A549 (cell line): Measurements from ENCODE around the gene GLO1. TPM values are rescaled to one million over a fixed set of nuclear protein-coding genes. Genes with fewer than 3 reads are reported as not detected.

Experiments used
- ATAC-seq, 2 experiments: fragments of 200-7000 bp in 1 of 2; fragments of >200 bp in 1 of 2; cut with Nextera tagmentation in 1 of 2; cut with Tn5 transposase in 1 of 2; 3 replicates each; pipeline versions ENCODE4 v1.8.0 to v1.9.1; 2018 to 2020; ENCODE audit warnings: mild to moderate bottlenecking in 1 of 2, moderate library complexity in 1 of 2
- CTCF ChIA-PET: fragments of 300-600 bp; sonication (Branson Sonifier 250); formaldehyde crosslinking; extraction: SDS; loops from one replicate; lab custom pipeline; 2021; ENCODE audit warnings: antibody characterized with exemption, inconsistent platforms; lab: Yijun Ruan, JAX
- POLR2A ChIA-PET: fragments of 350-600 bp; formaldehyde crosslinking; extraction: SDS; loops from one replicate; lab custom pipeline; 2021; ENCODE audit warnings: antibody characterized with exemption, inconsistent platforms; lab: Yijun Ruan, JAX
- DNase-seq, 2 experiments: peaks; one replicate each; pipeline versions ENCODE4 v3.0.0 to v3.0.0-alpha.2; 2011 to 2016; ENCODE audit warnings: low read depth in 1 of 2, low spot score in 1 of 2
- FAIRE-seq: peaks from 2 replicates; lab custom pipeline; 2011; peaks lifted over from hg19 to GRCh38; lab: Jason Lieb, UNC
- H3K27ac ChIP-seq, 2 experiments: fragments of >200 bp; sonication (Bioruptor Twin); formaldehyde crosslinking; 3 replicates each; pipeline ENCODE4 v1.5.1; 2016 to 2017
- H3K4me1 ChIP-seq: fragments of >200 bp; sonication (Bioruptor Twin); formaldehyde crosslinking; 3 replicates; pipeline ENCODE4 v1.6.1; 2016
- H3K4me2 ChIP-seq: fragments of >200 bp; sonication (Bioruptor Twin); formaldehyde crosslinking; 3 replicates; pipeline ENCODE4 v1.6.1; 2016
- H3K4me3 ChIP-seq: fragments of >200 bp; sonication (Bioruptor Twin); formaldehyde crosslinking; 3 replicates; pipeline ENCODE4 v1.5.1; 2016
- H3K9me3 ChIP-seq: fragments of >200 bp; sonication (Bioruptor Twin); formaldehyde crosslinking; 3 replicates; pipeline ENCODE4 v1.6.1; 2016
- BHLHE40 ChIP-seq: IDR thresholded peaks from 2 replicates; pipeline ENCODE4 v1.6.1; 2012; ENCODE audit warnings: low read depth, low read length, inconsistent platforms
- CEBPB ChIP-seq, 2 experiments: fragments of >200 bp in 1 of 2; sonication (Bioruptor Twin) in 1 of 2; formaldehyde crosslinking in 1 of 2; IDR thresholded peaks; 2 replicates each; pipeline ENCODE4 v1.6.1; 2012 to 2016
- CTCF ChIP-seq: fragments of >200 bp; sonication (Bioruptor Twin); formaldehyde crosslinking; IDR thresholded peaks from 3 replicates; pipeline ENCODE4 v1.5.1; 2016
- EHF ChIP-seq: fragments of 250-450 bp; sonication (Bioruptor Pico); IDR thresholded peaks from 2 replicates; pipeline ENCODE4 v1.5.0; 2020; ENCODE audit warnings: mild to moderate bottlenecking
- EHMT2 ChIP-seq: fragments of 200-600 bp; sonication (generic); IDR thresholded peaks from 2 replicates; pipeline ENCODE4 v1.6.1; 2016; ENCODE audit warnings: antibody characterized with exemption, low read depth, mild to moderate bottlenecking, moderate library complexity
- EP300 ChIP-seq, 2 experiments: fragments of >200 bp; sonication (Bioruptor Twin); formaldehyde crosslinking; IDR thresholded peaks; 2 replicates in 1 of 2; 3 replicates in 1 of 2; pipeline ENCODE4 v1.6.1; 2016 to 2017
- FOSL2 ChIP-seq, 2 experiments: fragments of 450-650 bp in 1 of 2; fragments of >200 bp in 1 of 2; sonication (Bioruptor Twin) in 1 of 2; formaldehyde crosslinking; IDR thresholded peaks; 2 replicates each; pipeline versions ENCODE4 v1.5.0 to v1.6.1; 2016 to 2020; ENCODE audit warnings: mild to moderate bottlenecking in 1 of 2, moderate library complexity in 1 of 2
- GATA3 ChIP-seq: IDR thresholded peaks from 2 replicates; pipeline ENCODE4 v1.6.1; 2012; ENCODE audit warnings: borderline replicate concordance
- HEYL ChIP-seq: fragments of 250-450 bp; sonication (Bioruptor Pico); IDR thresholded peaks from 2 replicates; pipeline ENCODE4 v1.8.0; 2021; ENCODE audit warnings: mild to moderate bottlenecking, moderate library complexity
- HOXB13 ChIP-seq: fragments of 250-450 bp; sonication (Bioruptor Pico); IDR thresholded peaks from 2 replicates; pipeline ENCODE4 v1.5.0; 2020; ENCODE audit warnings: low read depth, mild to moderate bottlenecking, moderate library complexity
- HOXB5 ChIP-seq: fragments of 250-450 bp; sonication (Bioruptor Pico); IDR thresholded peaks from 2 replicates; pipeline ENCODE4 v1.5.0; 2020; ENCODE audit warnings: mild to moderate bottlenecking, moderate library complexity
- JUN ChIP-seq, 2 experiments: fragments of >200 bp; sonication (Bioruptor Twin); formaldehyde crosslinking; IDR thresholded peaks; 2 replicates in 1 of 2; 3 replicates in 1 of 2; pipeline ENCODE4 v1.6.1; 2016 to 2017
- JUNB ChIP-seq: fragments of >200 bp; sonication (Bioruptor Twin); formaldehyde crosslinking; IDR thresholded peaks from 2 replicates; pipeline ENCODE4 v1.6.1; 2016
- KDM5A ChIP-seq: fragments of 200-600 bp; sonication (generic); IDR thresholded peaks from 2 replicates; pipeline ENCODE4 v1.6.1; 2016; ENCODE audit warnings: antibody characterized with exemption, mild to moderate bottlenecking
- MAZ ChIP-seq: fragments of 150-350 bp; IDR thresholded peaks from 2 replicates; pipeline ENCODE4 v1.6.1; 2014; ENCODE audit warnings: antibody characterized with exemption, low read depth, low read length, borderline replicate concordance
- PHF8 ChIP-seq: fragments of 200-600 bp; sonication (generic); IDR thresholded peaks from 2 replicates; pipeline ENCODE4 v1.6.1; 2016; ENCODE audit warnings: low read depth, mild to moderate bottlenecking, antibody characterized with exemption, moderate library complexity, borderline replicate concordance
- POLR2AphosphoS2 ChIP-seq: conservative IDR thresholded peaks from 2 replicates; pipeline ENCODE4 v1.6.1; 2012; ENCODE audit warnings: low read length, improper control_type of control experiment, inconsistent platforms
- RFX5 ChIP-seq: fragments of 450-650 bp; IDR thresholded peaks from 2 replicates; pipeline ENCODE4 v1.7.1; 2014; ENCODE audit warnings: antibody characterized with exemption, mild to moderate bottlenecking, moderate library complexity
- RNF2 ChIP-seq: fragments of 200-600 bp; sonication (generic); IDR thresholded peaks from 2 replicates; pipeline ENCODE4 v1.6.1; 2016; ENCODE audit warnings: low read depth, mild to moderate bottlenecking, antibody characterized with exemption, moderate library complexity, borderline replicate concordance
- SREBF2 ChIP-seq: fragments of 450-650 bp; IDR thresholded peaks from 2 replicates; pipeline ENCODE4 v1.6.1; 2014; ENCODE audit warnings: mild to moderate bottlenecking, moderate library complexity
- TFCP2L1 ChIP-seq: fragments of 250-450 bp; sonication (Bioruptor Pico); IDR thresholded peaks from 2 replicates; pipeline ENCODE4 v1.5.0; 2021; ENCODE audit warnings: mild to moderate bottlenecking
- TP53 ChIP-seq: fragments of 250-450 bp; sonication (Bioruptor Pico); IDR thresholded peaks from 2 replicates; pipeline ENCODE4 v1.5.0; 2021; ENCODE audit warnings: mild to moderate bottlenecking, moderate library complexity
- ZC3H11A ChIP-seq: fragments of 450-650 bp; IDR thresholded peaks from 2 replicates; pipeline ENCODE4 v1.6.1; 2014; ENCODE audit warnings: antibody characterized with exemption, mild to moderate bottlenecking
- ZFP36 ChIP-seq: fragments of 450-650 bp; IDR thresholded peaks from 2 replicates; pipeline ENCODE4 v1.6.1; 2014; ENCODE audit warnings: borderline replicate concordance; ENCODE audit not compliant: partially characterized antibody
- WGBS: methylation state at CpG from one replicate; pipeline ENCODE4 v1.1.6; 2017; ENCODE audit errors: missing lambda C conversion rate; 5-methylcytosine and 5-hydroxymethylcytosine counted together
- polyA plus RNA-seq, 4 experiments: library from polyadenylated mRNA; depleted of rRNA in 3 of 4; stranded (reverse); fragments of >200 nt; fragmentation: RNase III in 1 of 4; extraction: RNeasy Plus Mini Kit Qiagen cat#74134 plus additional on column Dnase treatment in 1 of 4; gene quantifications; 2 replicates in 3 of 4; 3 replicates in 1 of 4; pipeline ENCODE4 v1.2.3, GENCODE V29; 2011 to 2017
- TF ChIP-seq, protein P1 (sequence below): fragments of >200 bp; sonication (Bioruptor Twin); formaldehyde crosslinking; IDR thresholded peaks from 2 replicates; pipeline ENCODE4 v1.6.1; 2016
- TF ChIP-seq, protein P2 (sequence below): IDR thresholded peaks from 2 replicates; pipeline ENCODE4 v1.6.1; 2012
- TF ChIP-seq, protein P3 (sequence below): IDR thresholded peaks from 2 replicates; pipeline ENCODE4 v1.6.1; 2012
- TF ChIP-seq, protein P4 (sequence below): fragments of 250-450 bp; sonication (Bioruptor Pico); IDR thresholded peaks from 2 replicates; pipeline ENCODE4 v1.5.0; 2020; ENCODE audit warnings: low read depth, mild to moderate bottlenecking, moderate library complexity

Gene GLO1
- polyA plus RNA-seq, 2 of the 4 experiments (the other 2 are of a cell fraction): 105 to 128 TPM

DNA sequence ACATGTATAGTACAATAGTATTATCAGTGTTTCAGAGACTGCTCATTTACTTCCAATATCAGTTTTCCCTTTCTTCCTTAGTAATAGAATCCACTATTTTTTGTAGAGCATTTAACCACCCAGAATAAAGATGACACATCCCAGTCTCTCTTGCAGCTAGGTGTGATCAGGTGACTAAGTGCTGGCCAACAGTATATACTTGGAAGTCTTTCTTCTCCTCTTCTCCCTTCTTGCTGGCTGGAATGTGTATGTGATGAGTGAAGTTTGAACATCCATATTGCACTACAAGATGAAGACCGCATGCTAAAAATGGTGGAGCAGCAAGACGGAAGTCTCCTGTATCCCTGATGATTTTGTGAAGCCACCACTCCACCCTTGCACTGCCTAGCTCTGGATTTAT is 48.7 kb downstream of the GLO1 start:
- ATAC-seq: no peak
- WGBS: 97% methylated on average over 2 of the region's 2 CpGs
- no peak for FAIRE-seq

GRCh38 chr6:38651121-38651784 is 51.7 kb downstream of the GLO1 start:
- Histone ChIP-seq H3K27ac (no peak overlapping the region), H3K4me3 (no peak overlapping the region), H3K4me2 (no peak overlapping the region), H3K4me1 (no peaks in the 10 kb centered on the region), H3K9me3 (no peaks in the 10 kb centered on the region)
- ChIA-PET CTCF (interaction anchor here (1.5 kb wide), 1 partner anchor 14 kb away, joined by 3 read pairs; no protein-coding TSS in a partner anchor), POLR2A (no interaction called here)
- FAIRE-seq (no peak), ATAC-seq (no peak), DNase-seq (no peak)
- WGBS: 66% methylated on average over 2 of the region's 2 CpGs
- TF ChIP-seq EHMT2: no peak
- no peak for TF ChIP-seq ZFP36
- no peak for TF ChIP-seq RNF2
- TF ChIP-seq, protein P1, sequence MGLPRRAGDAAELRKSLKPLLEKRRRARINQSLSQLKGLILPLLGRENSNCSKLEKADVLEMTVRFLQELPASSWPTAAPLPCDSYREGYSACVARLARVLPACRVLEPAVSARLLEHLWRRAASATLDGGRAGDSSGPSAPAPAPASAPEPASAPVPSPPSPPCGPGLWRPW: no peak
- TF ChIP-seq TFCP2L1 (CRISPR knock-in tag): no peak
- no peak for TF ChIP-seq JUN (IDR thresholded peaks at IDR 0.05)
- no peak for TF ChIP-seq HEYL (CRISPR knock-in tag)
- no peak for TF ChIP-seq JUNB
- TF ChIP-seq TP53 (CRISPR knock-in tag): no peak
- no peak for TF ChIP-seq HOXB5
- TF ChIP-seq PHF8: no peak
- TF ChIP-seq POLR2AphosphoS2: no peak

More for the DNA sequence above, 48.7 kb downstream of the GLO1 start:
- H3K4me2 ChIP-seq: no peak overlapping the region
- ChIA-PET CTCF (no interaction called here), POLR2A (no interaction called here)
- TF ChIP-seq KDM5A (no peak), BHLHE40 (no peak), HOXB13 (CRISPR knock-in tag) (no peak), SREBF2 (no peak), EHMT2 (no peak), MAZ (no peak), GATA3 (no peak), FOSL2 (IDR thresholded peaks at IDR 0.05) (no peak), FOSL2 (CRISPR knock-in tag; IDR thresholded peaks at IDR 0.05) (no peak), TP53 (CRISPR knock-in tag) (no peak), POLR2AphosphoS2 (no peak), RFX5 (no peak), EHF (CRISPR knock-in tag) (no peak), ZC3H11A (no peak), EP300 (IDR thresholded peaks at IDR 0.05) (no peak), HOXB5 (no peak), CEBPB (IDR thresholded peaks at IDR 0.05) (no peak), CTCF (no peak)
- TF ChIP-seq, protein P2, sequence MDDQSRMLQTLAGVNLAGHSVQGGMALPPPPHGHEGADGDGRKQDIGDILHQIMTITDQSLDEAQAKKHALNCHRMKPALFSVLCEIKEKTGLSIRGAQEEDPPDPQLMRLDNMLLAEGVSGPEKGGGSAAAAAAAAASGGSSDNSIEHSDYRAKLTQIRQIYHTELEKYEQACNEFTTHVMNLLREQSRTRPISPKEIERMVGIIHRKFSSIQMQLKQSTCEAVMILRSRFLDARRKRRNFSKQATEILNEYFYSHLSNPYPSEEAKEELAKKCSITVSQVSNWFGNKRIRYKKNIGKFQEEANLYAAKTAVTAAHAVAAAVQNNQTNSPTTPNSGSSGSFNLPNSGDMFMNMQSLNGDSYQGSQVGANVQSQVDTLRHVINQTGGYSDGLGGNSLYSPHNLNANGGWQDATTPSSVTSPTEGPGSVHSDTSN: no peak
- TF ChIP-seq, protein P3, sequence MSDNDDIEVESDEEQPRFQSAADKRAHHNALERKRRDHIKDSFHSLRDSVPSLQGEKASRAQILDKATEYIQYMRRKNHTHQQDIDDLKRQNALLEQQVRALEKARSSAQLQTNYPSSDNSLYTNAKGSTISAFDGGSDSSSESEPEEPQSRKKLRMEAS: no peak
- TF ChIP-seq, protein P4, sequence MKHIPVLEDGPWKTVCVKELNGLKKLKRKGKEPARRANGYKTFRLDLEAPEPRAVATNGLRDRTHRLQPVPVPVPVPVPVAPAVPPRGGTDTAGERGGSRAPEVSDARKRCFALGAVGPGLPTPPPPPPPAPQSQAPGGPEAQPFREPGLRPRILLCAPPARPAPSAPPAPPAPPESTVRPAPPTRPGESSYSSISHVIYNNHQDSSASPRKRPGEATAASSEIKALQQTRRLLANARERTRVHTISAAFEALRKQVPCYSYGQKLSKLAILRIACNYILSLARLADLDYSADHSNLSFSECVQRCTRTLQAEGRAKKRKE: no peak
- no peak overlapping the region for H3K4me3 ChIP-seq
- no peaks in the 10 kb centered on the region for H3K9me3 ChIP-seq
- no peaks in the 10 kb centered on the region for H3K4me1 ChIP-seq
- DNase-seq: no peak
- no peak overlapping the region for H3K27ac ChIP-seq
